ENCODE data around the gene NAB1.

GRCh38 chr2:190682168-190682567 lies 33.3 kb downstream of the NAB1 start:
- TF ChIP-seq CTCF (IDR thresholded peaks at IDR 0.05) (no peak), POLR2A (IDR thresholded peaks at IDR 0.05) (no peak)

Data from stomach (tissue), 4 donors.